GM19438 (cell line): ENCODE data around the gene DONSON.
"Not testable (repeated sequence)": the region's sequence is repeated elsewhere in the genome, so short reads cannot be mapped to it uniquely, and the experiment has no call there.

Experiments used
- ATAC-seq: cut with Tn5 transposase; IDR thresholded peaks from one replicate; pipeline ENCODE4 v1.9.1; 2021; ENCODE audit warnings: low read depth; ENCODE audit not compliant: unreplicated experiment

DONSON gene

GRCh38 chr21:33588485-33589335, at the start of gene DONSON:
Gene DONSON (minus strand): TSS chr21:33588684. CDS start chr21:33588641, 43 bp downstream.
- peak; percentile 88 for ATAC-seq

- no peak for ATAC-seq
These were observed 45.8 kb upstream of the DONSON start for GRCh38 chr21:33634254-33634653.

GRCh38 chr21:33626151-33626550, 37.7 kb upstream of the DONSON start:
- not testable (repeated sequence) for ATAC-seq

GRCh38 chr21:33622253-33622652, 33.8 kb upstream of the DONSON start:
- no peak for ATAC-seq

GRCh38 chr21:33619726-33620125, 31.2 kb upstream of the DONSON start:
- no peak for ATAC-seq

- ATAC-seq: no peak
These were observed 29.9 kb upstream of the DONSON start for GRCh38 chr21:33618407-33618806.

- not testable (repeated sequence) for ATAC-seq
These were observed 29.1 kb upstream of the DONSON start for GRCh38 chr21:33617565-33617964.

- ATAC-seq: no peak
These were observed 22.7 kb upstream of the DONSON start for GRCh38 chr21:33611006-33611744.

GRCh38 chr21:33608559-33608958, 20.1 kb upstream of the DONSON start:
- no peak for ATAC-seq

GRCh38 chr21:33598051-33598450, 9.6 kb upstream of the DONSON start:
- no peak for ATAC-seq

GRCh38 chr21:33587792-33588484, 546 bp downstream of the DONSON start:
- peak; percentile 46 for ATAC-seq

GRCh38 chr21:33586927-33587326, 1.6 kb downstream of the DONSON start:
- no peak for ATAC-seq

- no peak for ATAC-seq
These were observed 4.0 kb downstream of the DONSON start for GRCh38 chr21:33584455-33584854.

GRCh38 chr21:33578959-33579542, 9.4 kb downstream of the DONSON start:
- ATAC-seq: no peak

- ATAC-seq: no peak
These were observed 10.3 kb downstream of the DONSON start for GRCh38 chr21:33578214-33578613.

- not testable (repeated sequence) for ATAC-seq
These were observed 11.7 kb downstream of the DONSON start for GRCh38 chr21:33576741-33577141.

- ATAC-seq: no peak
These were observed 16.1 kb downstream of the DONSON start for GRCh38 chr21:33572350-33572749.

- ATAC-seq: no peak
These were observed 18.5 kb downstream of the DONSON start for GRCh38 chr21:33569991-33570390.

GRCh38 chr21:33568448-33568847, 20.0 kb downstream of the DONSON start:
- ATAC-seq: no peak

GRCh38 chr21:33567914-33568313, 20.6 kb downstream of the DONSON start:
- no peak for ATAC-seq

GRCh38 chr21:33566514-33566913, 22.0 kb downstream of the DONSON start:
- ATAC-seq: no peak
